Astrocyte of the hippocampus (primary cell): ENCODE data around the gene ADAT3.
"Not testable (repeated sequence)": the region's sequence is repeated elsewhere in the genome, so short reads cannot be mapped to it uniquely, and the experiment has no call there.

ENCODE experiments used
- DNase-seq: peaks from one replicate; pipeline ENCODE4 v3.0.0; 2011; ENCODE audit warnings: low read depth, low spot score

The ADAT3 gene

GRCh38 chr19:1882786-1883692 is 22.2 kb upstream of the ADAT3 start:
- no peak for DNase-seq

GRCh38 chr19:1883784-1884183 is 21.4 kb upstream of the ADAT3 start:
- DNase-seq, result no peak

DNA sequence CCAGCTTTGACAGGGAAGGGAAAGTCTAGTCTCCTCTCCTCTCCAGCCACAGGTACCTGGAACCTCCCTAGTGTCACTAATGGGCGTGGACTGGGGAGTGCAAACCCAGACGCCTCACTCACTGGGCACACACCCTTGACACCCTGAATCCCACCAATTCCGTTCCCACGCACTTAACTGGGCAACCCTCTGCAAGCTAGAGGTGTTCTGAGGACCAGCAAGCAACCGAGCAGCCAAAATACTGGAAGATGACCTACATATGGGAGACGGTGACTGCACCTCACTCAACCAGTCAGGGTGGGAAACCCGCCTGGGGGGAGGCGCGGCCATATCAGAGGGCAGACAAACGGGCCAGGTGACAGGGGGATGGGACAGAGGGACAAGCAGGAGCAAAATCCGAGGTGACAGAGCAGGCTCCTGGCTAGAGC is 20.9 kb upstream of the ADAT3 start:
- no peak for DNase-seq

DNA sequence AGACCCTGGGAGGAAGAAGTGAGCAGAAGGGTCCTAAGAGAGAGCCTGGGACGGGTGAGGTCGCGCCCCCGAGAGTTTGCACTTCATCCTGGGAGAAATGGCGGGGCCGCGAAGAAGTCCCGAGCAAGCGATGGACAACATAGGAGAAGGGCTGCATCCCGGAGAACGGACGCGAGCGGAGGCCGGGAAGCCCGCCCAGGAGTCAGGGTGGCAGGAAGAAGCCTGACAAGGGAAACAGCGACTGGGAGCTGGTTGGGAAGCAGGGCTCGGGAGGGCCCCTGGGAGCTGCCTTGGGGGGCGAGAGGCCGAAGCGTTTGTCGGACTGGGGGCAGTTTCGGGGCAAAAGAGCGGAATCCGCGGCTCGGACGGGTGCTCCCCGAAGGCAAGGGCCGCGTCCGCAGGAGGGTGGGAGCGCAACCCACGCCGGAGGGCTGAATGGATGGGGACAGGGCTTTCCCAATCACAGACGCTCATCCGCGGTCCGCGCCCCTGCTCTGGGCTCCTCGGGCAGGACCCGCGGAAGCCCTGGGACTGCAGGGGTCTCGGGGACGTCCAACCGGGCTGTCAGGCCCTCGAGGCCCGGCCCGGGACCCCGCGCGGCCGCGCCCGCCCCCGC is 20.4 kb upstream of the ADAT3 start:
- peak; percentile 44 for DNase-seq

DNA sequence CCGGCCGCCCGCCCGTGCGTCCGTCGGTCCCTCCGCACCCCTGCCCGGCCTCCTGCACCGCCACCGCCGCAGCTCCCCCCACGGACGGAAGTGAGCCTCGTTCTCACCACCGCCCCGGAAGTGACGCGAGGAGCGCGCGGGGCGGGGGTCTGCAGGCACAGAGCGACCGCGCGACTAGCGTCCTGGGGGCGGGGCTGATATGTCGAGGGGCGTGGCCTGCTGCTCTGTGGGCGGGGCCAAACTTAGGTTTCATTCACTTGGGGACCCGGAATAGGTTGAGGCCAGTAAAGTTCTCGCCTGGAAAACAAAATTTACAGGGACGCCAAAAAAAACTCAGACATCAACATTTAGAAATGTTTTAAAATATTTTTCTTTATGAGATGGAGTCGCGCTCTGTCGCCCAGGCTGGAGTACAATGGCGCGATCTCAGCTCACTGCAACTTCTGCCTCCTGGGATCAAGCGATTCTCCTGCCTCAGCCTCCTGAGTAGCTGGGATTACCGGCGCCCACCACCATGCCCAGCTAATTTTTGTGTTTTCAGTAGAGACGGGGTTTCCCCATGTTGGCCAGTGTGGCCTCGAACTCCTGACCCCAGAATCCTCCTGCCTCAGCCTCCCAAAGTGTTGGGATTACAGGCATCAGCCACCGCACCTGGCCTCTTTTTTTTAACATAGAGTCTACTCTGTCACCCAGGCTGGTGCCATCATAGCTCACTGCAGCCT is 19.6 kb upstream of the ADAT3 start, which contains the start of gene ABHD17A:
TSS of gene ABHD17A (minus strand) at position 99 of the 722 bp plus-strand sequence. CDS start 3,930 bp downstream, outside the sequence.
- peak; percentile 97 for DNase-seq

- not testable (repeated sequence) for DNase-seq
These were observed 18.8 kb upstream of the ADAT3 start for GRCh38 chr19:1886360-1886759.

- no peak for DNase-seq
These were observed 16.8 kb upstream of the ADAT3 start for GRCh38 chr19:1888385-1888784.

DNA sequence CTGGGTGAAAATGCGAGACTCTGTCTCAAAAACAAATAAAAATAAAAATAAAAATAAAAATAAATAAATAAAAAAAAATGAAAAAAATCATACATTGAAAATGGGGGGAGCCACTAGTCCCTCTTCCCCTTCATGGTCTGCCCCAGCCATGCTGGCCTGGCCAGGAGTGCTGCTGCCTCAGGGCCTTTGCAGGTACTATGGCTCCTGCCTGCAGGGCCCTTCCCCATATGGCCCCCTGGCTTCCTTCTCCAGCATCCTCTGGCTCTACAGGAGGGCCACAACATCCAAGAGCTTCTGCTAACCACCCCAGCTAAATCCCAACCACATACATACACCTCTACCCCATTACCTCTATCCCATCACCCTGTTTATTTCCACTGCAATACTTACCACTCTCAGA is 15.3 kb upstream of the ADAT3 start:
- DNase-seq, result no peak

DNA sequence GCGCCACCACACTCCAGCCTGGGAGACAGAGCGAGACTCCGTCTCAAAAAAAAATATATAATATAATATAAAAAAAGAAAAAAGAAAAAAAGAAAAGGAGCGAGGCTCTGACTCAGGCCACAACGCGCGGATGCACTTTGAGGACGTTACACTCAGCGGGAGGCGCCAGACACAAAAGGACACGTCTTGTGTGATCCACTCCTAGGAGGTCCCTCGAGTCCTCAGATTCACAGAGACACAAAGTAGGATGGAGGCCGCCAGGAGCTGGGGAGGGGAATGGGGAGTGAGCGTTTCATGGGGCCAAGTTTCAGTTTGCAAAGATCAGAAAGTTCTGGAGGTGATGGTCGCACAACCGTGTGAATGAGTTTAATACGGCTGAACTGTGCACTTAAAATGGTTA is 11.4 kb upstream of the ADAT3 start:
- no peak for DNase-seq

GRCh38 chr19:1896508-1896907 is 8.7 kb upstream of the ADAT3 start:
- DNase-seq, result no peak

- no peak for DNase-seq
These were observed 3.2 kb upstream of the ADAT3 start for GRCh38 chr19:1901940-1902404.

GRCh38 chr19:1902923-1903322 is 2.3 kb upstream of the ADAT3 start:
- no peak for DNase-seq

DNA sequence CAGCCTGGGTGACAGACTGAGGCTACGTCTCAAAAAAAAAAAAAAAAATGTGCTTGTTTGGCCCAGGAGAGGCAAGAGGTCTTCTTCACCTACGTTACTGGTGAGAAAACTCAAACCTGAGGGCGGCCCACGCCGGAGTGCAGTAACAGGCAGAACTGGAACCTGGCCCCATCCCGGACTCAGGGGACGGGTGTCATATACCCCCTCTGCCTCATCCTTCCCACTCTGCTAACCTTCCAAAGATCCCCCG is 414 bp upstream of the ADAT3 start:
- no peak for DNase-seq

DNA sequence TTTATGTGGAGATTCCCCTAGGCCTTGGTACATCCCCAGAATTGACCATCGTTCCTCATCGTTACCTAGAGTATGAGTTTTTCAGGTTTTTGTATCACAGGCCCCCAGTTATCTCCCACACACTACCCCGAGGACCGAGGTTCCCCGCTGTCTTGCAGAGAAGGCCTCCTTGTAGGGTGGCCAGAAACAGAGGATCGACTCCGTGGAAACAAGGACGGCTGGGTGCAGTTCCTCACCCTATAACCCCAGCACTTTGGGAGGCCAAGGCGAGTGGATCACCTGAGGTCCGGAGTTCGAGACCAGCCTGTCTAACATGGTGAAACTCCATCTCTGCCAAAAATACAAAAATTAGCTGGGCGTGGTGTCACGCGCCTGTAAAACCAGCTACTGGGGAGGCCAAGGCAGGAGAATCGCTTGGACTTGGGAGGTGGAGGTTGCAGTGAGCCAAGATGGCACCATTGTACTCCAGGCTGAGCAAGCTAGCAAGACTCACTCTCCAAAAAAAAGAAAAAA is 720 bp downstream of the ADAT3 start:
- no peak for DNase-seq

DNA sequence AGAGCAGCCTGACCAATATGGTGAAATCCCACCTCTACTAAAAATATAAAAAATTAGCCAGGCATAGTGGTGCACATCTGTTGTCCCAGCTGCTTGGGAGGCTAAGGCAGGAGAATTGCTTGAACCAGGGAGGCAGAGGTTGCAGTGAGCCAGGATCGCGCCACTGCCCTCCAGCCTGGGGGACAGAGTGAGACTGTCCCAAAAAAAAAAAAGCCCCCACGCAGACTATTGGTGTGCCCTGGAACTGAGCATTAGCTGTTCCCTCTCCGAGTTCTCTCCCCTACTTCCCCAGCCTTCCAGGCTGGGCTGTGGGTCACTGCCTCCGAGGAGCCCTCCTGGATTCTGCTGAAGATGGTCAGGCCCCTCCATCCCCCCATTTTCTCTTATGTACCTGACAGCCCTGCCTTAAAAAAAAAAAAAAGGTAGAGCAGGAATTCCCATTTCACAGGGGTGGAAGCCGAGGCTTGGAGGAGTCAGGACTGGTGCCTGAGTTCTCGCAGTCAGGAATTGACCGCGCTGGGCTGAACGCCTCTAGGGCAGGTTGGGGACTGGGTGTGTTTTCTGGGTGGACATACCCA is 1.9 kb downstream of the ADAT3 start:
- DNase-seq, result no peak

- no peak for DNase-seq
These were observed 2.6 kb downstream of the ADAT3 start for GRCh38 chr19:1907563-1908363.

DNA sequence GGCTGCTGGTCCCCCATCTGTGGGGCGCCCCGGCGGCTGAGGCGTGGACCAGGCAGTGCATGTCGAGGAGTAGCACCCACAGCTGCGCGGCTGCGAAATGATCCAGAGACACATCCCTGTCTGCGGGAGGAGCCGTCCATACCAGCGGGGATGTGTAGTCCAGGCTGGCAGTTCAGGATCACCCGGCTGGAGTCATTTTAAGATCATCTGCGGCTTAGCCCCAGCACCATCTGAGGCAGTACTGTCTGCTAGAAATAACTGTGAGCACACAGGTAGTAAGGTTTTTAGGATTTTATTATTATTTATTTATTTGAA is 3.1 kb downstream of the ADAT3 start:
- no peak for DNase-seq

GRCh38 chr19:1909761-1910080 is 4.5 kb downstream of the ADAT3 start:
- DNase-seq, result no peak

DNA sequence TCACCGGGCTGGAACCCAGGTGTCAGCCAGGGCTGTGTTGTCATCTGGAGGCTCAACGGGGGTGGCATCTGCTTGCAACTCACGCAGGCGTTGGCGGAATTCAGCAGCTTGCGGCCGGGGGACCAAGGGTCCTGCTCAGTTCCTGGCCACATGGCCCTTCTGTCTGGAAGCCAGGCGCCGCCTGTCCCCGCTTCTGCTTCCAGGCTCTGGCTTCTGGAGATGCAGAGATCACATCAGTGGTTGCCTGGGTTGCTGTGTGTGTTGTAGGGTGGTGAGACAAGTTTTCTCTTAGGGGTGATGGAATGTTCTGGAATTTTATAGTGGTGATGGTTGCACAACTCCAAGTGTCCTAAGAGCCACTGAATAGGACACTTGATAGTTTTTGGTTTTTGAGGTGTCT is 5.0 kb downstream of the ADAT3 start:
- DNase-seq, result no peak

DNA sequence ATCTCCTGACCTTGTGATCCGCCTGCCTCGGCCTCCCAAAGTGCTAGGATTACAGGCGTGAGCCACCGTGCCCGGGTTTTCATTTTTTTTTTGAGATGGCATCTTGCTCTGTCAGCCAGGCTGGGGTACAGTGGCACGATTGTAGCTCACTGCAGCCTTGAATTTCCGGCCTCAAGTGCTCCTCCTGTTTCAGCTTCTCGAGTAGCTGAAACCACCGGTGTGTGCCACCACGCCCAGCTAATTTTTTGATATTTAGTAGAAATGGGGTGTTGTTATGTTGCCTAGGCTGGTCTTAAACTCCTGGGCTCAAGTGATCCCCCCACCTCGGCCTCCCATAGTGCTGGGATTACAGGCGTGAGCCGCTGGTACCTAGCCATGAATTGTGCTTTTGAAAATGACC is 5.9 kb downstream of the ADAT3 start:
- no peak for DNase-seq

- no peak for DNase-seq
These were observed 6.8 kb downstream of the ADAT3 start for GRCh38 chr19:1911995-1912394.
